H1 (cell line): Measurements from ENCODE around the gene CCDC183. TPM values are rescaled to one million over a fixed set of nuclear protein-coding genes. Genes with fewer than 3 reads are reported as not detected.

Source experiments
- GABPA ChIP-seq: IDR thresholded peaks from 2 replicates; pipeline ENCODE4 v1.6.1; 2011; ENCODE audit warnings: mild to moderate bottlenecking, low read length, moderate library complexity, borderline replicate concordance; ENCODE audit not compliant: insufficient read depth
- polyA plus RNA-seq, 7 experiments: library from polyadenylated mRNA; depleted of rRNA in 3 of 7; stranded (reverse) in 5 of 7; unstranded in 2 of 7; fragments of >200 nt in 5 of 7; fragments of 200-250 nt in 2 of 7; gene quantifications; 1 replicate in 5 of 7; 2 replicates in 1 of 7; 4 replicates in 1 of 7; pipeline versions ENCODE4 v1.2.1 to v1.2.3, GENCODE V29; 2011 to 2013; ENCODE audit warnings: missing spikeins in 2 of 7, mixed read lengths in 2 of 7
- total RNA-seq: library from RNA; stranded (reverse); fragmentation: NEBNext Ultra II Directional; extraction: Animal tissue kit (Norgen Biotek cat#: 25700); gene quantifications from 2 replicates; pipeline ENCODE4 v1.2.1, GENCODE V29; 2021

CCDC183 gene
- total and polyA plus RNA-seq, 2 of the 8 experiments (the other 6 are each of a cell fraction or from before 2014, with no cell fraction given), result 0.51 to 1.6 TPM

- TF ChIP-seq GABPA, result 0 out of 2 replicates have a peak, but pooled peaks have one; percentile 8
- TF ChIP-seq, all 59 proteins: peak for 3
Measured at GRCh38 chr9:136840877-136841645, 44.9 kb downstream of the CCDC183 start (continued).
